H1 (cell line): ENCODE data around the gene MCM7. TPM values are rescaled to one million over a fixed set of nuclear protein-coding genes. Genes with fewer than 3 reads are reported as not detected.
A peak's percentile ranks its signal among the peaks of the same experiment; 100 is the strongest.

Experiments
- ASH2L ChIP-seq: fragments of 200-600, 300-600 bp; sonication (generic); IDR thresholded peaks from one replicate; pipeline ENCODE4 v1.7.1; 2017; ENCODE audit warnings: low read length
- BRCA1 ChIP-seq: IDR thresholded peaks from 2 replicates; pipeline ENCODE4 v1.6.1; 2012; ENCODE audit warnings: low read depth, low read length, improper control_type of control experiment
- CBX5 ChIP-seq: fragments of 300-800, 300-1000 bp; sonication (generic); IDR thresholded peaks from 2 replicates; pipeline ENCODE4 v1.7.1; 2016; ENCODE audit warnings: antibody characterized with exemption, low read length, low read depth
- CHD1 ChIP-seq: IDR thresholded peaks from 2 replicates; pipeline ENCODE4 v1.6.1; 2012; ENCODE audit warnings: low read depth, low read length, improper control_type of control experiment
- EP300 ChIP-seq, 2 experiments: IDR thresholded peaks; 1 replicate in 1 of 2; 2 replicates in 1 of 2; pipeline ENCODE4 v1.6.1; 2011 to 2012; ENCODE audit warnings: low read depth in 2 of 2, low read length in 2 of 2, mild to moderate bottlenecking in 2 of 2, borderline replicate concordance in 1 of 2, inconsistent platforms in 1 of 2, moderate library complexity in 1 of 2
- GABPA ChIP-seq: IDR thresholded peaks from 2 replicates; pipeline ENCODE4 v1.6.1; 2011; ENCODE audit warnings: mild to moderate bottlenecking, low read length, moderate library complexity, borderline replicate concordance; ENCODE audit not compliant: insufficient read depth
- JUN ChIP-seq: IDR thresholded peaks from 2 replicates; pipeline ENCODE4 v1.6.1; 2011; ENCODE audit warnings: low read depth, mild to moderate bottlenecking, improper control_type of control experiment, low read length
- JUND ChIP-seq: IDR thresholded peaks from 2 replicates; pipeline ENCODE4 v1.6.1; 2011; ENCODE audit warnings: mild to moderate bottlenecking, improper control_type of control experiment, low read length
- MAFK ChIP-seq: IDR thresholded peaks from 2 replicates; pipeline ENCODE4 v1.6.1; 2012; ENCODE audit warnings: low read depth, mild to moderate bottlenecking, improper control_type of control experiment, low read length
- NRF1 ChIP-seq: IDR thresholded peaks from 2 replicates; pipeline ENCODE4 v1.6.1; 2011; ENCODE audit warnings: mild to moderate bottlenecking, low read depth, low read length, improper control_type of control experiment
- POLR2A ChIP-seq, 2 experiments: IDR thresholded peaks; 1 replicate in 1 of 2; 2 replicates in 1 of 2; pipeline ENCODE4 v1.6.1; 2011; ENCODE audit warnings: low read depth in 2 of 2, low read length in 2 of 2, mild to moderate bottlenecking in 2 of 2; ENCODE audit errors: control extremely low read depth in 1 of 2
- POLR2AphosphoS5 ChIP-seq: IDR thresholded peaks from 2 replicates; pipeline ENCODE4 v1.6.1; 2011; ENCODE audit warnings: low read depth, low read length
- RBBP5 ChIP-seq: IDR thresholded peaks from 2 replicates; pipeline ENCODE4 v1.7.1; 2012; ENCODE audit warnings: low read depth, mild to moderate bottlenecking, inconsistent platforms, low read length, moderate library complexity, borderline replicate concordance
- RXRA ChIP-seq: IDR thresholded peaks from 2 replicates; pipeline ENCODE4 v1.6.1; 2011; ENCODE audit warnings: low read depth, mild to moderate bottlenecking, low read length, moderate library complexity; ENCODE audit not compliant: insufficient read depth
- SAP30 ChIP-seq: fragments of 300-600 bp; sonication (generic); IDR thresholded peaks from 2 replicates; pipeline ENCODE4 v1.7.1; 2012; ENCODE audit warnings: low read length, moderate library complexity, mild to moderate bottlenecking, inconsistent platforms; ENCODE audit not compliant: insufficient read depth, insufficient replicate concordance
- SIN3A ChIP-seq, 2 experiments: IDR thresholded peaks in 1 of 2; conservative IDR thresholded peaks in 1 of 2; 2 replicates each; pipeline ENCODE4 v1.6.1; 2011 to 2012; ENCODE audit warnings: low read length in 2 of 2, improper control_type of control experiment in 1 of 2, low read depth in 1 of 2, mild to moderate bottlenecking in 1 of 2
- SP1 ChIP-seq: IDR thresholded peaks from 2 replicates; pipeline ENCODE4 v1.6.1; 2011; ENCODE audit warnings: low read depth, low read length
- SP2 ChIP-seq: IDR thresholded peaks from 2 replicates; pipeline ENCODE4 v1.6.1; 2012; ENCODE audit warnings: mild to moderate bottlenecking, low read length, inconsistent platforms
- TCF12 ChIP-seq: IDR thresholded peaks from 2 replicates; pipeline ENCODE4 v1.6.1; 2011; ENCODE audit warnings: low read depth, mild to moderate bottlenecking, low read length
- polyA plus RNA-seq, 7 experiments: library from polyadenylated mRNA; depleted of rRNA in 3 of 7; stranded (reverse) in 5 of 7; unstranded in 2 of 7; fragments of >200 nt in 5 of 7; fragments of 200-250 nt in 2 of 7; gene quantifications; 1 replicate in 5 of 7; 2 replicates in 1 of 7; 4 replicates in 1 of 7; pipeline versions ENCODE4 v1.2.1 to v1.2.3, GENCODE V29; 2011 to 2013; ENCODE audit warnings: missing spikeins in 2 of 7, mixed read lengths in 2 of 7
- total RNA-seq: library from RNA; stranded (reverse); fragmentation: NEBNext Ultra II Directional; extraction: Animal tissue kit (Norgen Biotek cat#: 25700); gene quantifications from 2 replicates; pipeline ENCODE4 v1.2.1, GENCODE V29; 2021
- TF ChIP-seq, protein P1 (sequence below): IDR thresholded peaks from 2 replicates; pipeline ENCODE4 v1.6.1; 2012; ENCODE audit warnings: inconsistent platforms
- TF ChIP-seq, protein P2 (sequence below): IDR thresholded peaks from 2 replicates; pipeline ENCODE4 v1.6.1; 2012; ENCODE audit warnings: inconsistent platforms
- TF ChIP-seq, protein P3 (sequence below): IDR thresholded peaks from 2 replicates; pipeline ENCODE4 v1.6.1; 2011; ENCODE audit warnings: low read length, improper control_type of control experiment

MCM7 gene
- total and polyA plus RNA-seq, 2 of the 8 experiments (the other 6 are each of a cell fraction or from before 2014, with no cell fraction given), result 313 to 344 TPM

GRCh38 chr7:100148559-100149328 is 47.5 kb upstream of the MCM7 start, which contains the start of gene LAMTOR4 (continued):
- TF ChIP-seq, protein P1, sequence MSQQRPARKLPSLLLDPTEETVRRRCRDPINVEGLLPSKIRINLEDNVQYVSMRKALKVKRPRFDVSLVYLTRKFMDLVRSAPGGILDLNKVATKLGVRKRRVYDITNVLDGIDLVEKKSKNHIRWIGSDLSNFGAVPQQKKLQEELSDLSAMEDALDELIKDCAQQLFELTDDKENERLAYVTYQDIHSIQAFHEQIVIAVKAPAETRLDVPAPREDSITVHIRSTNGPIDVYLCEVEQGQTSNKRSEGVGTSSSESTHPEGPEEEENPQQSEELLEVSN, result peak; percentile 73
- TF ChIP-seq POLR2A (IDR thresholded peaks at IDR 0.05; ENCODE audit: control extremely low read depth in 1 of 2, low read depth in 2 of 2, low read length in 2 of 2) (peak; percentile 38 to 69; a peak in 2 of 3 replicates), JUN (no peak), CBX5 (no peak), POLR2AphosphoS5 (peak; percentile 77), BRCA1 (no peak), JUND (no peak), TCF12 (no peak), GABPA (no peak), CHD1 (no peak), ASH2L (peak; percentile 52), EP300 (IDR thresholded peaks at IDR 0.05; ENCODE audit: borderline replicate concordance in 1 of 2, low read depth in 2 of 2, low read length in 2 of 2) (no peak), NRF1 (peak; percentile 72), SP2 (peak; percentile 88), RBBP5 (peak; percentile 74; the same call in 1 of the 2 replicates), MAFK (no peak), SIN3A (conservative IDR thresholded peaks at IDR 0.05 in 1 of 2, IDR thresholded peaks at IDR 0.05 in 1 of 2; ENCODE audit: low read depth in 1 of 2, low read length in 2 of 2) (no peak; a peak in 1 of 4 replicates), SAP30 (no peak), RXRA (no peak), SP1 (peak; percentile 99)
- TF ChIP-seq, protein P2, sequence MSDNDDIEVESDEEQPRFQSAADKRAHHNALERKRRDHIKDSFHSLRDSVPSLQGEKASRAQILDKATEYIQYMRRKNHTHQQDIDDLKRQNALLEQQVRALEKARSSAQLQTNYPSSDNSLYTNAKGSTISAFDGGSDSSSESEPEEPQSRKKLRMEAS, result peak; percentile 83
- TF ChIP-seq, protein P3, sequence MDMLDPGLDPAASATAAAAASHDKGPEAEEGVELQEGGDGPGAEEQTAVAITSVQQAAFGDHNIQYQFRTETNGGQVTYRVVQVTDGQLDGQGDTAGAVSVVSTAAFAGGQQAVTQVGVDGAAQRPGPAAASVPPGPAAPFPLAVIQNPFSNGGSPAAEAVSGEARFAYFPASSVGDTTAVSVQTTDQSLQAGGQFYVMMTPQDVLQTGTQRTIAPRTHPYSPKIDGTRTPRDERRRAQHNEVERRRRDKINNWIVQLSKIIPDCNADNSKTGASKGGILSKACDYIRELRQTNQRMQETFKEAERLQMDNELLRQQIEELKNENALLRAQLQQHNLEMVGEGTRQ, result peak; percentile 93
